ENCODE measurements around the gene DDI2. TPM values are rescaled to one million over a fixed set of nuclear protein-coding genes. Genes with fewer than 3 reads are reported as not detected.

The DDI2 gene
- 6.1 to 10.6 TPM (median 8.9 TPM) in 5 replicates for total RNA-seq (2022; extraction: Qiagen RNA extraction)

DNA sequence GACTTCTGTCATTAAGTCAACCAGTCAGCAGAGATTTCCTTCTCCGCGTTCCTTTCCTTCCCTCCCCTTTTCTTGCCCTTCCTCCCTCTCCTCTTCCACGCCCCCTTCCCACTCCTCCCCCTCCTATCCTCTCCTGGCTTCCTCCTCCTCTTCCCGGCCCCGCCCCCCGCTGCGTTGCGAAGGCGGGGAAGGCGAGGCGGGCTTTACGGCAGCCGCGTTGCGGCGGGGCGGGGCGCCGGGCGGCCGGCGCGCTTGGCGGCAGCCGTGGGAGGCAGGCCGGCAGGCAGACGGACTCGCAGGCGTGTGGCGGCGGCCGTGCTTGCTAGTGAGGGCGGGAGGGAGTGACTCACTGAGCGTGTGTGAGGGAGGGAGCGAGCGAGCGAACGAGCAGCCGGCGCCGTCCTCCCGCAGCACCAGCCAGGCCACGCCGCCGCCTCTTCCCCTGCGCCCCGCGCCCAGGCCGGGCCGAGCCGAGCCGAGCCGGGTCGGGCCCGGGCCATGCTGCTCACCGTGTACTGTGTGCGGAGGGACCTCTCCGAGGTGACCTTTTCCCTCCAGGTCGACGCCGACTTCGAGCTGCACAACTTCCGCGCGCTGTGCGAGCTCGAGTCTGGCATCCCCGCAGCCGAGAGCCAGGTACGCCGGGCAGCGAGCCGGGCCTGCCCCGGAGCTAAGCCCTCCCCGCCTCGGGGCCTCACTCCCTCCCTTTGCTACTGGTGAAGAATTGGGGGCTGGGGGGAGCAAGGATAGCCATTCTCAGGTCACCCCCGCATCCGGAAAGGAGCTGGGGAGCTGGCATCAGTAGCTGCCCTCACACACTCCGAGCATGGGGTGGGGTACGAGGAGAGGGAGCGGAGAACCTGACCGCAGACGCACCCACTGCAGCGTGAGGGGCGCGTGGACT, at the start of gene DDI2:
DDI2 (plus strand) TSS at position 286 of the 904 bp plus-strand sequence; CDS start at position 499, 213 bp downstream.

DNA sequence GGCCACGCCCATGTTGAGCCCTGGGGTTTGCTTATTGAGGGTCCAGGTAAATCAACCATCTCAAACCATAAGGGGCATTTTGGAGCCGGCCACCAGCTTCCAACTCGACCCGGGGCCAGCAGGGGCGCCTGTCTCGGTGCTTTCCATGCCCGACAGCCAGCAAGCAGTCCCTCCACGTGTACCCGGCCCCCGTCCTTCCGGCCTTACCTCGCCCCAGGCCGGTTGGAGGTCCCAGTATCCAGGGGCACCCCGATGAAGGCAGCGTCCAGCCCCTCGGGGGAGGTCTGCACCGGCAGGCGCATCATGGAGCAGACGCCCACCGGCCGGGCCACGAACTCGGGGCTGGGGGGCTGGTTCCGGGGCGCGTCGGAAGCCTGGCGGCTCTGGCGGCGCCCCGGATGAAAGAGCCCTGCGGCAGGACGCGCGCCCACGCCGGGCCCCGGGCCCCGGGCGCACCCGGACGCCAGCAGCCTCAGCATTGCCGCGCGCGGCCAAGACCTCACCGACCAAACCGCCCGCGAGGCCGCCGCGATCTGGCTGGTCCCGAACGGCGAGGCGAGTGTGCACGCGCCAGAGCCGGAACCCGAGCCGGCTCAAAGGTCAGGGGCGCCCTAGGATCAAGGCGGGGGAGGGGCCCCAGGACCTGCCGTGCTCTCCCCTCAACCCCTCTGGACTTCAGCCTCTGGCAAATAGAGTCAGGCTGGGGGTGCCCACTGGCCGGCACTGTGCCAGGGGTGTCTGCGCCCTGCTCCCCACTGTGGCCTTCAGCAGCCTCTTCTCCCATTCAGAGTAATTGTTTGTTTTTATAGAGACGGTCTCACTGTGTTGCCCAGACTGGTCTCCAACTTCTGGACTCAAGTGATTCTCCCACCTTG, 32.5 kb upstream of the DDI2 start, which contains the start of gene AGMAT:
AGMAT (minus strand) TSS at position 563 of the 875 bp plus-strand sequence; CDS start at position 479, 84 bp downstream.

DNA sequence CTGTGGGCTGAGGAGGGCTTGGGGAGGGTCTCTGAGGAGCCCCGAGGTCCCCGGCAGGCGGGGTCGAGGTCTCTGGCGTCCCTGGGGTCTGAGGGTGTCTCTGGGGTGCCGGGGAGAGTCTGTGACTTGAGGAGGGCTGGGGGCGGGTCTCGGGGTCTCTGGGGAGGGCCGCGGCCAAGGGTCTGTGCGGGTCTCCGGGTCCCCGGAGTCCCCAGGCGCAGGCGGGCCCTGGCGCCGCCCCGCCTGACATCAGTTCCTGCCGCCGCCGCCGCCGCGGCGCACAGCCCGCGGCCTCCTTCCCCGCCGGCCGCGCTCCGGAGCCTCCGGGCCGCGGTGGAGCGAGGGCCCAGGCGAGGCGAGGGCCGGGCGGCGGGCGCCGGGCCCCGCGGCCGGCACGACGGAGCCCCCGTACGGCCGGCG, 66.8 kb downstream of the DDI2 start, which contains the start of gene PLEKHM2:
PLEKHM2 (plus strand) TSS at position 279 of the 420 bp plus-strand sequence. CDS start 239 bp downstream, outside the sequence.

Other genes starting within 250 kb of the DDI2 start
- 207 to 322 TPM (median 289 TPM) in 5 replicates for gene EFHD2, start 207.6 kb upstream of the DDI2 start, total RNA-seq (2022; extraction: Qiagen RNA extraction)
- 0.74 to 1.4 TPM (median 1.1 TPM) in 5 replicates for gene CTRC, start 179.0 kb upstream of the DDI2 start, total RNA-seq (2022; extraction: Qiagen RNA extraction)
- not detected in 5 replicates for gene CELA2A, start 160.7 kb upstream of the DDI2 start, total RNA-seq (2022; extraction: Qiagen RNA extraction)
- 0.13 TPM in 1 of 5 replicates, not detected in the others for gene CELA2B, start 141.4 kb upstream of the DDI2 start, total RNA-seq (2022; extraction: Qiagen RNA extraction)
- gene CASP9, start 93.2 kb upstream of the DDI2 start, total RNA-seq (2022; extraction: Qiagen RNA extraction) = 5.2 to 6.7 TPM (median 5.9 TPM) in 5 replicates
- 3.9 to 6.2 TPM (median 5.8 TPM) in 5 replicates for gene DNAJC16, start 90.6 kb upstream of the DDI2 start, total RNA-seq (2022; extraction: Qiagen RNA extraction)
- gene AGMAT, start 32.4 kb upstream of the DDI2 start, total RNA-seq (2022; extraction: Qiagen RNA extraction) = 5.2 to 8.2 TPM (median 7.7 TPM) in 5 replicates
- gene PLEKHM2, start 66.9 kb downstream of the DDI2 start, total RNA-seq (2022; extraction: Qiagen RNA extraction) = 17.5 to 27.3 TPM (median 25.1 TPM) in 5 replicates
- 0.10 to 0.22 TPM (median 0.20 TPM) in 5 replicates for gene SLC25A34, start 118.8 kb downstream of the DDI2 start, total RNA-seq (2022; extraction: Qiagen RNA extraction)
- gene TMEM82, start 125.0 kb downstream of the DDI2 start, total RNA-seq (2022; extraction: Qiagen RNA extraction) = 0.05 TPM in 1 of 5 replicates, not detected in the others
- 17.2 to 30.9 TPM (median 24.8 TPM) in 5 replicates for gene FBLIM1, start 141.3 kb downstream of the DDI2 start, total RNA-seq (2022; extraction: Qiagen RNA extraction)
- 5.5 to 10.6 TPM (median 5.7 TPM) in 5 replicates for gene UQCRHL, start 190.2 kb downstream of the DDI2 start, total RNA-seq (2022; extraction: Qiagen RNA extraction)
- 27.1 to 50.4 TPM (median 43.3 TPM) in 5 replicates for gene SPEN, start 230.2 kb downstream of the DDI2 start, total RNA-seq (2022; extraction: Qiagen RNA extraction)